GM12873 (cell line): ENCODE measurements around the gene TCEANC.

ENCODE experiments used
- TF ChIP-seq, protein P1 (sequence below): IDR thresholded peaks from 2 replicates; pipeline ENCODE4 v1.5.1; 2012; ENCODE audit warnings: low read depth, mild to moderate bottlenecking, moderate library complexity, low read length, control low read depth; ENCODE audit not compliant: insufficient read depth; ENCODE audit errors: missing control alignments

Gene TCEANC

GRCh38 chrX:13694983-13695382, 42.0 kb downstream of the TCEANC start:
- TF ChIP-seq, protein P1, sequence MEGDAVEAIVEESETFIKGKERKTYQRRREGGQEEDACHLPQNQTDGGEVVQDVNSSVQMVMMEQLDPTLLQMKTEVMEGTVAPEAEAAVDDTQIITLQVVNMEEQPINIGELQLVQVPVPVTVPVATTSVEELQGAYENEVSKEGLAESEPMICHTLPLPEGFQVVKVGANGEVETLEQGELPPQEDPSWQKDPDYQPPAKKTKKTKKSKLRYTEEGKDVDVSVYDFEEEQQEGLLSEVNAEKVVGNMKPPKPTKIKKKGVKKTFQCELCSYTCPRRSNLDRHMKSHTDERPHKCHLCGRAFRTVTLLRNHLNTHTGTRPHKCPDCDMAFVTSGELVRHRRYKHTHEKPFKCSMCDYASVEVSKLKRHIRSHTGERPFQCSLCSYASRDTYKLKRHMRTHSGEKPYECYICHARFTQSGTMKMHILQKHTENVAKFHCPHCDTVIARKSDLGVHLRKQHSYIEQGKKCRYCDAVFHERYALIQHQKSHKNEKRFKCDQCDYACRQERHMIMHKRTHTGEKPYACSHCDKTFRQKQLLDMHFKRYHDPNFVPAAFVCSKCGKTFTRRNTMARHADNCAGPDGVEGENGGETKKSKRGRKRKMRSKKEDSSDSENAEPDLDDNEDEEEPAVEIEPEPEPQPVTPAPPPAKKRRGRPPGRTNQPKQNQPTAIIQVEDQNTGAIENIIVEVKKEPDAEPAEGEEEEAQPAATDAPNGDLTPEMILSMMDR, result no peak

- TF ChIP-seq, protein P1, result no peak
Observed at GRCh38 chrX:13695601-13696115, 42.7 kb downstream of the TCEANC start.

DNA sequence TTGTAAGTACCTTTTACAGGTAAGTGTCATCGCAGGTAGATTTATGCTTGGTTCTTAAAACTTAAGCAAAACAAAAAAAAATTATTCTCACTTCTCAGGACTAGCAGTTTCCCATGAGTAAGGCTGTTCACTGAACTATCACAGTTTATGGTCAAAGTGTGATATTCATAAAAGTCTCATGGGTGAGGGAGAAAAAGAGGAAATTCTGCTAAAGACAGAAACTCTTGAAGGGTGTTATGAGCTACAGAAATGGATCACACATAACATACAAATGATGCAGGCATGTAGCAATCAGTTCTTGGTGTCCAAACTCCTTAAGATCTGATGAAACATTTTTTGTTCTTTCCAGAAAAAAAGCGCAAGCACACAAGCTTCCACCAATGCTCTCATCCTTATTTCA, 44.5 kb downstream of the TCEANC start:
- TF ChIP-seq, protein P1, result no peak

DNA sequence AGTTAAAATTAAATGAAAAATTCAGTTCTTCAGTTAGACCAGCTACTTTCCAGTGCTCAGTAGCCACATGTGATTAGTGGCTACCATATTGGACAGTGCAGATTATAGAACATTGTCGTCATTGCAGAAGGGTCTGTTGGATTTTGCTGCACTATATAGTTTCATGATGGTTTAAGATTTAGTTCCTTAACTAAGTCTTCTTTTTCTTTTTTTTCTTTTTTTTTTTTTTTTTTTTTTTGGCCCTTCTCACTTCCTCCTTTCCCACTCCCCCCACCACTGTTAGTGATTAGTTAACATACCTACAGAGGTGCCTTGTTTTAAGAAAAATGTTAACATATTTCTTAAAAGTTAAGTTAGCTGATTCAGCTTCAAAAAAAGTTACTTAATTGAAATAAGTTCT, 45.0 kb downstream of the TCEANC start:
- TF ChIP-seq, protein P1, result no peak

DNA sequence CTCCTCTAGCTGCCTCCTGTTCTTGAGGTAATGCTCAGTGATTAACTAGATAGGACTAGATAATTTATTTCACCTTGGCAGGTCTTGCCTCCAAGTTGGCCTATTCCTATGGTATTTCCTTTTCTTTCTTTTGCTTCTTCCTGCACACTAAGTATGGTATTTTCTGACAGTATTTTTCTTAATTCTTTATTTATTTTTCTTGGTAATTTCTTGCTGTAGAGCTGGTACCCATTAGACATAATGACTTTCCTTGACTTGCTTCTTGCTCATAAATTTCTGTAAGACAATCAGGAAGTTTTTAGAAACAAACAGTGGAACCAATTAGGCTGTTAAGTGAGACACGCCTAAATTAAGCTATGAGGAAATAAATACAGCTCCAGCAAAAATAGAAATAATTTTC, 45.5 kb downstream of the TCEANC start:
- TF ChIP-seq, protein P1, result no peak

DNA sequence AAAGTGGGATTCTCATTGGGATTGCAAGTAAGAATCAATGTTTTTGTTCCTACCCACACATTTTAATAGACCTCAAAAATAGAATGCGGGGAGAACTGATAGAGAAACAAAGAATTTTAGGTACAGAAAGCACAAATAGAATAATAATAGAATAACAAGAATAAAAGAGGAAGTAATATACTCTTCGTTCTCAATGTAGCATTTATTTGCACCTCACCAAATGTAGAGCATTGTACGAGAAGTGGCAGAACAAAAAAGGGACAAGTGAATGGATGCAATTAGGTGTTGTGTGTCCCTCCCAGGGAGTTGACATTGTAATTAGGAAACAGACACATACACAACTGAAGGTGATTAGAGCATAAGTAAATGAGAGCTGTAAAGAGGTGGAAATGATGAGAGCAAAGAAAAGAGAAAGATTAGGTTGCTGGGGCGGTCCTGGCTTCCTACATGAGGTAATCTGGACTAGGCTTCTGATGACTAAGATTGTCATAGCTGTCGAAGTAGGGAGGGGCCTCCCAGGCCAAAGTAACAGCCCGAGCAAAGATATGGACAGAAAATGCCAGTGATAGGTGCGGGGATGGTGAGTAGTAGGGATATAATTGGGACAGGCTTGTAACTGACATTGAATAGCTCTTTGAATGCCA, 46.4 kb downstream of the TCEANC start:
- TF ChIP-seq, protein P1, result no peak

DNA sequence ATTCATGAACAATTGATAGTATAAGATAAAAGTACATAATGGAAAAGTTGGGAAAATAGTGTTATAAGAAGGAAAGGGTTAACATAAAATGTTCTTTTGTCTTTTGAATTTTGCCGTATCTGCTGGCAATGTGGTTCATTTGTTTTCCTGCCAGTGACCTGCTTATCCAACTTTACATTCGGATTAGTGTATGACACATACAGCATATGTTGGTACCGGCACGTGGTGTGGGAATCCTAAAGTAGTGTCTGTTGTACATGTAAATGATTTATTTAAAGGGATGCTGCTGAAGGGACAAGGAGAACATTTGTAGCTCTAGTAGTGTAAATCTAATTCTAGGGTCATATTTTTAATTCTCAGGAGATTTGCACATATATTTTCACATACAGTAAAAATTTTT, 47.4 kb downstream of the TCEANC start:
- TF ChIP-seq, protein P1, result no peak
